Stimulated activated CD4-positive, alpha-beta T cell treated with anti-CD3 and anti-CD28 coated beads, Interleukin-4, amount 100 ng/mL, for 4 hours (primary cell): ENCODE results near the gene FOXJ3.

Experiments
- DNase-seq, 2 experiments: peaks; one replicate each; pipeline ENCODE4 v3.0.0-alpha.2; 2020

Gene FOXJ3

GRCh38 chr1:42183210-42183956, 151.7 kb downstream of the FOXJ3 start:
- DNase-seq, result no peak

- DNase-seq, result no peak
Measured at GRCh38 chr1:42181687-42182086, 153.3 kb downstream of the FOXJ3 start.

- no peak for DNase-seq
Measured at GRCh38 chr1:42179900-42180329, 155.1 kb downstream of the FOXJ3 start.

- no peak for DNase-seq
Measured at GRCh38 chr1:42179275-42179674, 155.8 kb downstream of the FOXJ3 start.

- no peak for DNase-seq
Measured at GRCh38 chr1:42178249-42178648, 156.8 kb downstream of the FOXJ3 start.

GRCh38 chr1:42177541-42177981, 157.5 kb downstream of the FOXJ3 start:
- DNase-seq, result no peak

GRCh38 chr1:42176902-42177519, 158.0 kb downstream of the FOXJ3 start:
- DNase-seq, result no peak

GRCh38 chr1:42175314-42176054, 159.6 kb downstream of the FOXJ3 start:
- DNase-seq, result no peak

- no peak for DNase-seq
Measured at GRCh38 chr1:42173961-42174735, 160.9 kb downstream of the FOXJ3 start.

- DNase-seq, result peak; percentile 57 to 64
Measured at GRCh38 chr1:42173155-42173933, 161.7 kb downstream of the FOXJ3 start.

- DNase-seq, result no peak
Measured at GRCh38 chr1:42172381-42173133, 162.5 kb downstream of the FOXJ3 start.

GRCh38 chr1:42171679-42172266, 163.3 kb downstream of the FOXJ3 start:
- no peak for DNase-seq

GRCh38 chr1:42170779-42171621, 164.0 kb downstream of the FOXJ3 start:
- DNase-seq, result no peak

- DNase-seq, result no peak
Measured at GRCh38 chr1:42168763-42169162, 166.3 kb downstream of the FOXJ3 start.

GRCh38 chr1:42168391-42168670, 166.7 kb downstream of the FOXJ3 start:
- no peak for DNase-seq

GRCh38 chr1:42167611-42168390, 167.2 kb downstream of the FOXJ3 start:
- DNase-seq, result no peak

GRCh38 chr1:42165511-42166210, 169.4 kb downstream of the FOXJ3 start:
- DNase-seq, result no peak

GRCh38 chr1:42164551-42165420, 170.2 kb downstream of the FOXJ3 start, which contains the start of gene GUCA2A:
TSS of gene GUCA2A (minus strand) at chr1:42164745. CDS start at chr1:42164712, 33 bp downstream.
- no peak for DNase-seq
